Hindlimb muscle (tissue), 1 donor: ENCODE results near the gene DDR1. TPM values are rescaled to one million over a fixed set of nuclear protein-coding genes. Genes with fewer than 3 reads are reported as not detected.
"Not testable (repeated sequence)": the region's sequence is repeated elsewhere in the genome, so short reads cannot be mapped to it uniquely, and the experiment has no call there.

Experiments used
- DNase-seq: peaks from one replicate; pipeline ENCODE4 v3.0.0-alpha.2; 2013
- polyA plus RNA-seq: library from polyadenylated mRNA; unstranded; fragments of 120-200 nt; gene quantifications from one replicate; pipeline ENCODE4 v1.2.1, GENCODE V29; 2013; ENCODE audit not compliant: insufficient read length

The DDR1 gene
- polyA plus RNA-seq, 1 donor = 86.4 TPM

- no peak for DNase-seq
These were observed 34.4 kb downstream of the DDR1 start for GRCh38 chr6:30918670-30919069.

GRCh38 chr6:30922447-30922852, 38.1 kb downstream of the DDR1 start:
- no peak for DNase-seq

GRCh38 chr6:30924040-30924627, 39.8 kb downstream of the DDR1 start:
- DNase-seq = not testable (repeated sequence)

GRCh38 chr6:30926644-30927043, 42.3 kb downstream of the DDR1 start:
- DNase-seq = no peak

GRCh38 chr6:30927080-30927479, 42.8 kb downstream of the DDR1 start:
- DNase-seq = not testable (repeated sequence)

- no peak for DNase-seq
These were observed 44.4 kb downstream of the DDR1 start for GRCh38 chr6:30928677-30929076.

GRCh38 chr6:30930506-30930905, 46.2 kb downstream of the DDR1 start:
- DNase-seq = no peak

GRCh38 chr6:30931272-30931671, 47.0 kb downstream of the DDR1 start:
- no peak for DNase-seq

GRCh38 chr6:30931969-30932645, 47.8 kb downstream of the DDR1 start, which contains the start of gene SFTA2:
TSS of gene SFTA2 (minus strand) at chr6:30932170. CDS start at chr6:30932096, 74 bp downstream.
- no peak for DNase-seq

GRCh38 chr6:30932665-30933365, 48.5 kb downstream of the DDR1 start:
- no peak for DNase-seq

GRCh38 chr6:30935018-30935417, 50.7 kb downstream of the DDR1 start:
- DNase-seq = no peak

- no peak for DNase-seq
These were observed 52.9 kb downstream of the DDR1 start for GRCh38 chr6:30937265-30937664.

- DNase-seq = no peak
These were observed 54.4 kb downstream of the DDR1 start for GRCh38 chr6:30938730-30939129.

GRCh38 chr6:30939473-30939872, 55.2 kb downstream of the DDR1 start:
- DNase-seq = no peak

- no peak for DNase-seq
These were observed 56.2 kb downstream of the DDR1 start, which contains the start of gene MUCL3 for GRCh38 chr6:30940361-30940986. TSS of gene MUCL3 (plus strand) at chr6:30940973. CDS start at chr6:30941000, 27 bp downstream.

- DNase-seq = no peak
These were observed 58.2 kb downstream of the DDR1 start for GRCh38 chr6:30942338-30943060.

GRCh38 chr6:30944051-30944450, 59.7 kb downstream of the DDR1 start:
- DNase-seq = no peak

- DNase-seq = no peak
These were observed 61.0 kb downstream of the DDR1 start for GRCh38 chr6:30945281-30945680.

GRCh38 chr6:30947231-30947630, 62.9 kb downstream of the DDR1 start:
- DNase-seq = no peak

- no peak for DNase-seq
These were observed 64.5 kb downstream of the DDR1 start for GRCh38 chr6:30948811-30949210.
